Upper lobe of right lung (tissue), 1 donor: ENCODE measurements around the gene AARSD1. TPM values are rescaled to one million over a fixed set of nuclear protein-coding genes. Genes with fewer than 3 reads are reported as not detected.
"Not testable (repeated sequence)": the region's sequence is repeated elsewhere in the genome, so short reads cannot be mapped to it uniquely, and the experiment has no call there.

ENCODE experiments used
- ATAC-seq: fragments of 200-7000 bp; cut with Tn5 transposase; one replicate; pipeline ENCODE4 v1.9.1; 2020; ENCODE audit warnings: mild to moderate bottlenecking, moderate library complexity
- DNase-seq: peaks from one replicate; pipeline ENCODE4 v3.0.0-alpha.2; 2020
- H3K27ac ChIP-seq: fragments of 200-600 bp; one replicate; pipeline ENCODE4 v1.8.0; 2022
- H3K27me3 ChIP-seq: fragments of 200-600 bp; one replicate; pipeline ENCODE4 v1.8.0; 2022; ENCODE audit warnings: mild to moderate bottlenecking
- H3K36me3 ChIP-seq: fragments of 200-600 bp; one replicate; pipeline ENCODE4 v1.8.0; 2022
- H3K4me1 ChIP-seq: fragments of 200-600 bp; one replicate; pipeline ENCODE4 v1.8.0; 2022
- H3K4me3 ChIP-seq: fragments of 200-600 bp; one replicate; pipeline ENCODE4 v1.8.0; 2022; ENCODE audit warnings: mild to moderate bottlenecking
- H3K9me3 ChIP-seq: fragments of 200-600 bp; one replicate; pipeline ENCODE4 v1.8.0; 2022
- intact Hi-C: fragments of 100-400 bp; cut with DNase I; formaldehyde crosslinking; loops from one replicate; pipeline ENCODE4 v1.11.0; 2022
- total RNA-seq: library from RNA; stranded (reverse); fragmentation: NEBNext Ultra II Directional; extraction: Animal tissue kit (Norgen Biotek cat#: 25700); gene quantifications from one replicate; pipeline ENCODE4 v1.2.1, GENCODE V29; 2021
- TF ChIP-seq, protein P1 (sequence below): fragments of 200-600 bp; IDR thresholded peaks from one replicate; pipeline ENCODE4 v1.8.0; 2022; ENCODE audit warnings: antibody characterized with exemption
- donor health status: DM: no; HTN: yes; CAD: no; lungs with severe emphysema.

AARSD1 gene
- total RNA-seq, 1 donor from 2014 or later, result 35.0 TPM

DNA sequence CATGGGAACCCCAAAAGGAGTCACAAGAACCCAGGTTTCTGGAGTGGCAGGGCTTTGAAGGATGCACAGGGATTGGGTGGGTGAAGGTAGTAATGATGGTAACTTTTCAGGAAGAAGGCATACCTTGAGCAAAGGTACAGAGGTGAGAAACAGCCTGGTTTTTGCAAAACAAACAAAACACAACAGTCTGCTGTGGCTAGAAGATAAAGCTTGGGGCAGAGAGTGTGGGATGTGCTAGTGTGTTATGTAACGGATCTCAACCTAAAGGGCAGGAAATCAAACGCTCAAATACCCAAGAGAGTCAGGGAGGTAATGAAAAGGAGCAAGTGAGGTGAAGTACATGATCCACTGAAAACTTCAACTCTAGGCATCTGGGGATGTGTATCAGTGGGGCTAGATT, 11.0 kb upstream of the AARSD1 start:
- Histone ChIP-seq H3K4me1 (peaks cover 8% of the 10 kb centered on the region), H3K4me3 (no peak overlapping the region), H3K27me3 (no peaks in the 10 kb centered on the region), H3K27ac (no peak overlapping the region), H3K36me3 (no peaks in the 10 kb centered on the region), H3K9me3 (no peaks in the 10 kb centered on the region)
- no peak for DNase-seq
- no peak for ATAC-seq
- intact Hi-C loops, result no loop called here
- TF ChIP-seq, protein P1, sequence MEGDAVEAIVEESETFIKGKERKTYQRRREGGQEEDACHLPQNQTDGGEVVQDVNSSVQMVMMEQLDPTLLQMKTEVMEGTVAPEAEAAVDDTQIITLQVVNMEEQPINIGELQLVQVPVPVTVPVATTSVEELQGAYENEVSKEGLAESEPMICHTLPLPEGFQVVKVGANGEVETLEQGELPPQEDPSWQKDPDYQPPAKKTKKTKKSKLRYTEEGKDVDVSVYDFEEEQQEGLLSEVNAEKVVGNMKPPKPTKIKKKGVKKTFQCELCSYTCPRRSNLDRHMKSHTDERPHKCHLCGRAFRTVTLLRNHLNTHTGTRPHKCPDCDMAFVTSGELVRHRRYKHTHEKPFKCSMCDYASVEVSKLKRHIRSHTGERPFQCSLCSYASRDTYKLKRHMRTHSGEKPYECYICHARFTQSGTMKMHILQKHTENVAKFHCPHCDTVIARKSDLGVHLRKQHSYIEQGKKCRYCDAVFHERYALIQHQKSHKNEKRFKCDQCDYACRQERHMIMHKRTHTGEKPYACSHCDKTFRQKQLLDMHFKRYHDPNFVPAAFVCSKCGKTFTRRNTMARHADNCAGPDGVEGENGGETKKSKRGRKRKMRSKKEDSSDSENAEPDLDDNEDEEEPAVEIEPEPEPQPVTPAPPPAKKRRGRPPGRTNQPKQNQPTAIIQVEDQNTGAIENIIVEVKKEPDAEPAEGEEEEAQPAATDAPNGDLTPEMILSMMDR, result no peak

DNA sequence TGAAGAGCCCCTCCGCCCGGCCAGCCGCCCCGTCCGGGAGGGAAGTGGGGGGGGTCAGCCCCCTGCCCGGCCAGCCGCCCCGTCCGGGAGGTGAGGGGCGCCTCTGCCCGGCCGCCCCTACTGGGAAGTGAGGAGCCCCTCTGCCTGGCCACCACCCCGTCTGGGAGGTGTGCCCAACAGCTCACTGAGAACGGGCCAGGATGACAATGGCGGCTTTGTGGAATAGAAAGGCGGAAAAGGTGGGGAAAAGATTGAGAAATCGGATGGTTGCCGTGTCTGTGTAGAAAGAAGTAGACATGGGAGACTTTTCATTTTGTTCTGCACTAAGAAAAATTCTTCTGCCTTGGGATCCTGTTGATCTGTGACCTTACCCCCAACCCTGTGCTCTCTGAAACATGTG, 9.1 kb upstream of the AARSD1 start:
- intact Hi-C loops, H3K4me1 ChIP-seq: not testable (repeated sequence)

DNA sequence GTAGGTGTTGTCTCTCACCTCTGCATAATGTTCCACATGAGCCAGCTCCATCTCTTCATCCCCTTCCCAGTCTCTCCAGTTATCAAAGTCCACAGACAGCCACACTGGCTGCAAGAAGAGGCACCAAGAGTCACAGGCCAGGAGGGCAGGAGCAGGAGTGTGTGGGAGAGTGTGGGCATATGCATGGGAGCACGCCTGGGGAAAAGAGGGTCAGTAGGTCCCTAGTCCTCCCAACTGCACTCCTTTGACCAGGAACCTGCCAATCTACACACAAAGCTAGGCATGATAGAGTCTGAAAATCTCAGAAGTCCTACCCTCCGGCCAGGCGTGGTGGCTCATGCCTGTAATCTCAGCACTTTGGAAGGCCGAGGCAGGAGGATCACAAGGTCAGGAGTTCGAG, 7.3 kb upstream of the AARSD1 start:
- no peak overlapping the region for H3K27ac ChIP-seq
- no peaks in the 10 kb centered on the region for H3K36me3 ChIP-seq
- H3K9me3 ChIP-seq, result no peaks in the 10 kb centered on the region
- H3K4me1 ChIP-seq, result no peaks in the 10 kb centered on the region
- H3K4me3 ChIP-seq, result no peak overlapping the region
- TF ChIP-seq, protein P1, result no peak
- ATAC-seq (no peak), DNase-seq (no peak)
- intact Hi-C loops, result no loop called here
- no peaks in the 10 kb centered on the region for H3K27me3 ChIP-seq

More for the DNA sequence above, 9.1 kb upstream of the AARSD1 start:
- not testable (repeated sequence) for ATAC-seq, H3K36me3 ChIP-seq, H3K9me3 ChIP-seq, H3K27ac ChIP-seq, DNase-seq, H3K4me3 ChIP-seq, H3K27me3 ChIP-seq

DNA sequence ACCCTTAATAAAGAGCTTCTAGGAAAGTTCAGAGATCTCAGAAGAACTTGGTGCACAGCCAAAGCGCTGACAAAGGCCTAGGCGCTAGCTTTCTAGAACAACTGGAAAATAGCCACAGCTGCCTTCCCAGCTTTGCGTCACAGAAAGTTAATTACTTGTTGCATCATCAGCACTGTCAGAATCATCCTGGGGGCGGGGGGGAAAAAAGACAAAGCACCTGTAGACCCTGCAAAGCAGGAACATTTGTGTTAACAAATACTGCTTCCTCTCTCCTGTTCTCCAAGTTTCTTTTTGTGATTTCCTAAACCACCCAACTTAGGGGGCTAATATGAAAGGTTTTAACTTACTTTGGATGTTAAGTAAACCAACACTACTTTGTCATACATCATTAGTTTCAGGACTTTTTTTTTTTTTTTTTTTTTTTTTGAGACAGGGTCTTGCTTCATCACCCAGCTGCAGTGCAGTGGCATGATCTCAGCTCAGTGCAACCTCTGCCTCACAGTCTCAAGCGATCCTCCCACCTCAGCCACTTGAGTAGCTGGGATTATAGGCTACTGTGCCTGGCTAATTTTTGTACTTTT, 4.8 kb upstream of the AARSD1 start:
- Histone ChIP-seq H3K4me3 (no peak overlapping the region), H3K27me3 (no peaks in the 10 kb centered on the region), H3K27ac (no peak overlapping the region), H3K4me1 (no peaks in the 10 kb centered on the region), H3K9me3 (no peaks in the 10 kb centered on the region), H3K36me3 (no peaks in the 10 kb centered on the region)
- TF ChIP-seq, protein P1, result no peak
- DNase-seq, result no peak
- intact Hi-C loops, result no loop called here
- ATAC-seq, result no peak

DNA sequence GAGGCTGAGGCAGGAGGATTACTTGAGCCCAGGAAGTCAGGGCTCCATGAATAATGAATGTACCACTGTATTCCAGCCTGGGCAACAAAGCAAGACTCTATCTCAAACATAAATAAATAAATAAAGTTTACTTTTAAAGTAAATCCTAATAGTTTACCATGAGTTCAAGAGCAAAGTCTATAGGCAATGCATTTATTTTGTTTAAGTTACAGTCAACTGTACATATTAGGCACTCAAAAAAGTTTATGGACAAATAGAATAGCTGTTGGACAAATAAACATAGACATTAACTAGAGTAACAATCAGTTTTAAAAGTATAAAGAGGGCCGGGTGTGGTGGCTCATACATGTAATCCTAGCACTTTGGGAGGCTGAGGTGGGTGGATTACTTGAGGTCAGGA, 3.7 kb upstream of the AARSD1 start:
- DNase-seq (no peak), ATAC-seq (no peak)
- no peaks in the 10 kb centered on the region for H3K27me3 ChIP-seq
- H3K36me3 ChIP-seq, result peaks cover under 1% of the 10 kb centered on the region
- H3K9me3 ChIP-seq, result no peaks in the 10 kb centered on the region
- peaks cover 5% of the 10 kb centered on the region for H3K4me1 ChIP-seq
- H3K4me3 ChIP-seq, result no peak overlapping the region
- intact Hi-C loops, result no loop called here
- H3K27ac ChIP-seq, result no peak overlapping the region
- TF ChIP-seq, protein P1, result no peak

DNA sequence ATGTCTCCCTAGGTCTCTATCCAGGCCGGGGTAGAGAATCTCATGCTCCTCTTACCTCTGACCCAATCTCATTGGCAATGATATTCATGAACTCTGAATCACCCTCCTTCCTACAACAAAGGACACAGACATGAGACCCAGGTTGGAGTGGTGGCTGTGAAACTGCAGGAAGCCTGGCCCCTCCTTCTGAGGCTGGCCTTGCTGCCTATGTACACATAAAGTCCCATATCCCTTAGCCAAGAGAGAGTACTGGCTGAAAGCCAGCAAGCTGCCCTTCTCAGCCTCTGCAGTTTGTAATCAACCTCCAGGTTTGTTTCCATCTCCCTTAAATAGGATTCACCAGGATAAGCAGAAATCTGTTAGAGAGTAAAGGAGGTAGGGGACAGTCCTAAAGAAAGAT, 10.6 kb downstream of the AARSD1 start:
- H3K27me3 ChIP-seq, result no peaks in the 10 kb centered on the region
- intact Hi-C loops, result no loop called here
- no peaks in the 10 kb centered on the region for H3K4me1 ChIP-seq
- H3K4me3 ChIP-seq, result no peak overlapping the region
- ATAC-seq (no peak), DNase-seq (no peak)
- TF ChIP-seq, protein P1, result no peak
- H3K36me3 ChIP-seq, result peaks cover 90% of the 10 kb centered on the region
- no peak overlapping the region for H3K27ac ChIP-seq
- H3K9me3 ChIP-seq, result no peaks in the 10 kb centered on the region
